OCI-LY1 (cell line): ENCODE results near the gene ADAMTSL3.
"Not testable (repeated sequence)": the region's sequence is repeated elsewhere in the genome, so short reads cannot be mapped to it uniquely, and the experiment has no call there.

ENCODE experiments used
- H2AFZ ChIP-seq: fragments of 200-600 bp; sonication (generic), shearing (Covaris generic); 2 replicates; pipeline ENCODE4 v1.6.0; 2014; ENCODE audit warnings: antibody characterized with exemption, mild to moderate bottlenecking, low read length
- H3F3A ChIP-seq: fragments of 200-600 bp; sonication (generic), shearing (Covaris generic); 2 replicates; pipeline ENCODE4 v1.6.0; 2014; ENCODE audit warnings: mild to moderate bottlenecking, antibody characterized with exemption, low read length, moderate library complexity; ENCODE audit not compliant: insufficient read depth
- H3K27ac ChIP-seq: fragments of 200-600 bp; sonication (generic); 2 replicates; pipeline ENCODE4 v1.5.1; 2014; ENCODE audit warnings: low read length, mixed run types, mild to moderate bottlenecking, low read depth; ENCODE audit not compliant: poor library complexity, severe bottlenecking
- H3K27me3 ChIP-seq: fragments of 200-600 bp; sonication (generic); 2 replicates; pipeline ENCODE4 v1.6.0; 2014; ENCODE audit warnings: antibody characterized with exemption, mild to moderate bottlenecking, low read length, moderate library complexity; ENCODE audit not compliant: insufficient read depth
- H3K36me3 ChIP-seq: fragments of 200-600 bp; sonication (generic); 2 replicates; pipeline ENCODE4 v1.6.1; 2014; ENCODE audit warnings: mild to moderate bottlenecking, antibody characterized with exemption, low read length, moderate library complexity, mixed read lengths; ENCODE audit not compliant: insufficient read depth
- H3K4me1 ChIP-seq: fragments of 200-600 bp; sonication (generic); 2 replicates; pipeline ENCODE4 v1.5.1; 2014; ENCODE audit warnings: mild to moderate bottlenecking, low read length, moderate library complexity; ENCODE audit not compliant: insufficient read depth, severe bottlenecking
- H3K4me2 ChIP-seq: fragments of 200-600 bp; sonication (generic), shearing (Covaris generic); 2 replicates; pipeline ENCODE4 v1.6.1; 2014; ENCODE audit warnings: low read length
- H3K4me3 ChIP-seq: fragments of 200-600 bp; sonication (generic); 2 replicates; pipeline ENCODE4 v1.5.1; 2014; ENCODE audit warnings: low read length, low read depth, mild to moderate bottlenecking, mixed read lengths; ENCODE audit not compliant: poor library complexity, severe bottlenecking
- H3K79me2 ChIP-seq: fragments of 200-600 bp; shearing (Covaris generic); 2 replicates; pipeline ENCODE4 v1.6.1; 2016; ENCODE audit warnings: mixed run types, low read length, mixed read lengths; ENCODE audit not compliant: insufficient read depth
- H3K9ac ChIP-seq: fragments of 200-600 bp; sonication (generic), shearing (Covaris generic); 2 replicates; pipeline ENCODE4 v1.6.1; 2014; ENCODE audit warnings: mild to moderate bottlenecking, low read length, mixed read lengths
- H3K9me2 ChIP-seq: fragments of 200-600 bp; sonication (generic), shearing (Covaris generic); 2 replicates; pipeline ENCODE4 v1.6.1; 2014; ENCODE audit warnings: low read depth, mild to moderate bottlenecking, low read length, mixed read lengths
- H3K9me3 ChIP-seq: fragments of 200-600 bp; shearing (Covaris generic); 2 replicates; pipeline ENCODE4 v1.6.1; 2014; ENCODE audit warnings: low read length, mixed read lengths
- H4K20me1 ChIP-seq: fragments of 200-600 bp; sonication (generic), shearing (Covaris generic); 2 replicates; pipeline ENCODE4 v1.6.0; 2016; ENCODE audit warnings: mild to moderate bottlenecking, low read length; ENCODE audit not compliant: insufficient read depth
- EZH2 ChIP-seq: fragments of 200-600 bp; sonication (generic), shearing (Covaris generic); IDR thresholded peaks from 2 replicates; pipeline ENCODE4 v1.8.0; 2017; ENCODE audit warnings: borderline replicate concordance, mixed run types, mild to moderate bottlenecking, antibody characterized with exemption, low read length, moderate library complexity, mixed read lengths
- TF ChIP-seq, protein P1 (sequence below): fragments of 200-600 bp; sonication (generic), shearing (Covaris generic); IDR thresholded peaks from 2 replicates; pipeline ENCODE4 v1.5.1; 2017; ENCODE audit warnings: mild to moderate bottlenecking, antibody characterized with exemption, low read length, moderate library complexity, mixed read lengths

ADAMTSL3 gene

DNA sequence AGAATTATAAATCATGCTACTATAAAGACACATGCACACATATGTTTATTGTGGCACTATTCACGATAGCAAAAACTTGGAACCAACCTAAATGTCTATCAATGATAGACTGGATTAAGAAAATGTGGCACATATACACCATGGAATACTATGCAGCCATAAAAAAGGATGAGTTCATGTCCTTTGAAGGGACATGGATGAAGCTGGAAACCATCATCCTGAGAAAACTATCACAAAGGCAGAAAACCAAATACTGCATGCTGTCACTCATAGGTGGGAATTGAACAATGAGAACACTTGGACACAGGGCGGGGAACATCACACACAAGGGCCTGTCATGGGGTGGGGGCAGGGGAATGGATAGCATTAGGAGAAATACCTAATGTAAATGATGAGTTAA, 424.1 kb downstream of the ADAMTSL3 start:
- H4K20me1 ChIP-seq, H3K27ac ChIP-seq, H3K9me3 ChIP-seq, H3F3A ChIP-seq, H3K27me3 ChIP-seq, H3K4me2 ChIP-seq, H3K9me2 ChIP-seq, H3K79me2 ChIP-seq, H3K4me3 ChIP-seq, H3K4me1 ChIP-seq, H3K36me3 ChIP-seq, H3K9ac ChIP-seq, H2AFZ ChIP-seq: not testable (repeated sequence)

DNA sequence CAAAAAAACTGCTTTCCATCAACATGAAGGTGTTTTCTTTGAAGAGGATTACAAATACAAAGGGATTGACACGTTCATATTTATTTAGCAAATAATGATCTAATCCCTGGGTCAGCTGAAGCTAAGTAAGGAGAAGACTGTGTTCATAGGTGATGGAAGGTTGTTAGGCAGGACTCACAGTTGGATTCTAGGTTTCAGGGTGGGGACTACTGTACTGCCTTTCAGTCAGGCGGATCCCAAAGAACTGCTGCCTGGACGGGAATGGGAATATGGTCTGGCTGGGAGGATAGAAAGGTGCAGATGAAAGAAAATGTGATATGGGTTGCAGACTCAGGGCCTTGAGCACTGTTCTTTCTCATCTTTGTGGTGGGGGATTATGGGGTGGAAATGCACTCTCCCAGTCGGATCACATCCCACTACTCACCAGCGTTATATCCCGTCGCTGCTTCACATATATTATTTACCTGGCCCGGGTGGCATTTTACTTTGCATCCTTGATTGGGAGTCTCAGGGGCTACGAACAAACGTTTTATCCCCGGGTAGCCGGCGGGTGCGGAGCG, 425.5 kb downstream of the ADAMTSL3 start:
- H3K9ac ChIP-seq, H3K9me2 ChIP-seq, H4K20me1 ChIP-seq, H3K9me3 ChIP-seq, H2AFZ ChIP-seq, H3K4me2 ChIP-seq, H3F3A ChIP-seq, H3K4me1 ChIP-seq, H3K79me2 ChIP-seq, H3K4me3 ChIP-seq, H3K36me3 ChIP-seq, H3K27ac ChIP-seq, H3K27me3 ChIP-seq: not testable (repeated sequence)

DNA sequence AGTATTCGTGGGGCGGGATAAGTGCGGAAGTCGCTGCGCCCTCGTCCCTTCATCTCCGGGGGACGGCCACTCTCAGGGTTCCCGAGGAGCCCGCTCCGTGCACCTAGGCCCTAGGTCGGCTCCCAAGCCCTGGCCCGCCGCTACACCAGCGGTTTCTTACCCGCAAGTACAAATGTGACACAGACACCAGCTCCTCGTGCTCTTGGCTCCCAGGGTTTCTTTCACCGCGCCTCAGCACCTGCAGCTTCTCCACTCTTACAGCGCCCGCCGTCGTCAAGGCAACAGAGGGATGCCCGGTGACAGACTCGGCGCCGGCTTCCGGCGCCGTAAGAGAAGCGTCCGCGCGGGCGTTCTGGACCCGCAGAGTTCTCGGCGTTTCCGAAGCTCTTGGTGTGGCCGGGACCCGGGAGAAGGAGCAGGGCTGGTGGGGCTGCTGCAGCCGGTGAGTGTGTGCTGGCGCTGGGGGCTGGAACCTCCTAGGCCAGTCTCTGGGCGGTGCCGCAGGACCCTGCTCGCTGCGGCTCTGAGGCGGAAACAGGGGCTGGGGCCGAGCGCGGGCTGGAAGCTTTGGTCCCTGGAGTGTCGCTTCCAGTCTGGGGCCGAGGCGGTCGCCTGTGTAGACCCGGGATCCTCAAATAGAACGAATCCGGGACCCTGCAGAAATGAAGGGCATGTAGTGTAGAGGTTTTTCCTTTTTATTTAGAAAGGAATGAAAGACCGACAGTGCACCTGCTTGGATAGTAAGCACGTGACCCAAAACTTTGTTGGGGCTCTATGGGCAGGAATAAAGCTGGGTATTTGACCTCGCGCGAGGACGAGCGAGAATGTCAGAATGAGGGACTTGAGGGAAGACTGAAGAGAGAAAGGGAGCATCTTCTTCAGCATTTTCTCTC, 426.2 kb downstream of the ADAMTSL3 start:
- no peak overlapping the region for H2AFZ ChIP-seq
- H3K4me2 ChIP-seq: no peak overlapping the region
- no peak for TF ChIP-seq EZH2
- TF ChIP-seq, protein P1, sequence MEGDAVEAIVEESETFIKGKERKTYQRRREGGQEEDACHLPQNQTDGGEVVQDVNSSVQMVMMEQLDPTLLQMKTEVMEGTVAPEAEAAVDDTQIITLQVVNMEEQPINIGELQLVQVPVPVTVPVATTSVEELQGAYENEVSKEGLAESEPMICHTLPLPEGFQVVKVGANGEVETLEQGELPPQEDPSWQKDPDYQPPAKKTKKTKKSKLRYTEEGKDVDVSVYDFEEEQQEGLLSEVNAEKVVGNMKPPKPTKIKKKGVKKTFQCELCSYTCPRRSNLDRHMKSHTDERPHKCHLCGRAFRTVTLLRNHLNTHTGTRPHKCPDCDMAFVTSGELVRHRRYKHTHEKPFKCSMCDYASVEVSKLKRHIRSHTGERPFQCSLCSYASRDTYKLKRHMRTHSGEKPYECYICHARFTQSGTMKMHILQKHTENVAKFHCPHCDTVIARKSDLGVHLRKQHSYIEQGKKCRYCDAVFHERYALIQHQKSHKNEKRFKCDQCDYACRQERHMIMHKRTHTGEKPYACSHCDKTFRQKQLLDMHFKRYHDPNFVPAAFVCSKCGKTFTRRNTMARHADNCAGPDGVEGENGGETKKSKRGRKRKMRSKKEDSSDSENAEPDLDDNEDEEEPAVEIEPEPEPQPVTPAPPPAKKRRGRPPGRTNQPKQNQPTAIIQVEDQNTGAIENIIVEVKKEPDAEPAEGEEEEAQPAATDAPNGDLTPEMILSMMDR: no peak
- no peak overlapping the region for H3K27ac ChIP-seq
- H3K9me2 ChIP-seq: no peaks in the 10 kb centered on the region
- H3K9ac ChIP-seq: no peak overlapping the region
- H4K20me1 ChIP-seq: no peaks in the 10 kb centered on the region
- no peaks in the 10 kb centered on the region for H3K79me2 ChIP-seq
- H3K4me1 ChIP-seq: no peaks in the 10 kb centered on the region
- no peak overlapping the region for H3K4me3 ChIP-seq
- H3F3A ChIP-seq: no peaks in the 10 kb centered on the region
- no peaks in the 10 kb centered on the region for H3K36me3 ChIP-seq
- no peaks in the 10 kb centered on the region for H3K27me3 ChIP-seq
- no peaks in the 10 kb centered on the region for H3K9me3 ChIP-seq

DNA sequence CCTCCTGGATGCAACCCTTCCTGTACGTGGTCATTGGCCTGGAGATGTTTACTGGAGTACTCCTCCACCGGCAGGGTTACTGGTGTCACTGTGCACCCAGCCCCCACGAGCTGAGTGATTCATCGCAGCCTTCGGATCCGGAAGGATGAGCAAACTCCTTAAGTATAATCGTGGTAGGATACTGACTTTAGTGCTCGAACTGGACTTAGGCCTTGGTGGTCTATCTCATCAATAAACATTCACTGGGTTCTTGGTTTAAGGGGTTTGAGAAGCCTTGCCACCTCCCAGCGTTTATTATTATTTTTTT, 426.8 kb downstream of the ADAMTSL3 start:
- not testable (repeated sequence) for H3K36me3 ChIP-seq, H3K4me3 ChIP-seq, H3K9ac ChIP-seq, H3K9me2 ChIP-seq, H4K20me1 ChIP-seq, H2AFZ ChIP-seq, H3K27ac ChIP-seq, H3K27me3 ChIP-seq, H3K4me2 ChIP-seq, H3F3A ChIP-seq, H3K4me1 ChIP-seq, H3K79me2 ChIP-seq, H3K9me3 ChIP-seq
